AG04450 (cell line): ENCODE data around the gene IL1RAP. TPM values are rescaled to one million over a fixed set of nuclear protein-coding genes. Genes with fewer than 3 reads are reported as not detected.

Source experiments
- CTCF ChIA-PET: fragments of 300-600, 350-600 bp; formaldehyde crosslinking; extraction: SDS; loops from one replicate; lab custom pipeline; 2022; ENCODE audit warnings: antibody characterized with exemption, inconsistent platforms; lab: Charles Lee
- POLR2A ChIA-PET: fragments of 350-600 bp; formaldehyde crosslinking; extraction: SDS; loops from one replicate; lab custom pipeline; 2021; ENCODE audit warnings: antibody characterized with exemption, inconsistent platforms; lab: Yijun Ruan, JAX
- DNase-seq: peaks from one replicate; pipeline ENCODE4 v3.0.0-alpha.2; 2011; ENCODE audit warnings: low read depth, low spot score
- H3K27ac ChIP-seq: one replicate; pipeline ENCODE4 v1.5.1; 2012; ENCODE audit warnings: low read depth, low read length, control low read depth
- H3K27me3 ChIP-seq: one replicate; pipeline ENCODE4 v1.6.0; 2012; ENCODE audit warnings: low read length; ENCODE audit not compliant: control insufficient read depth, insufficient read depth
- H3K4me3 ChIP-seq: 2 replicates; pipeline ENCODE4 v1.5.1; 2011; ENCODE audit warnings: mild to moderate bottlenecking, low read depth, low read length, control low read depth
- H3K9me3 ChIP-seq: 2 replicates; pipeline ENCODE4 v1.5.1; 2012; ENCODE audit warnings: low read length; ENCODE audit not compliant: control insufficient read depth, insufficient read depth
- polyA plus RNA-seq: library from polyadenylated mRNA; depleted of rRNA; stranded (reverse); fragments of >200 nt; gene quantifications from 2 replicates; pipeline ENCODE4 v1.2.3, GENCODE V29; 2011
- TF ChIP-seq, protein P1 (sequence below): IDR thresholded peaks from 2 replicates; pipeline ENCODE4 v1.5.1; 2011; ENCODE audit warnings: low read depth, low read length, control low read depth, inconsistent platforms

The IL1RAP gene
- polyA plus RNA-seq, 1 experiment, result 9.9 TPM

DNA sequence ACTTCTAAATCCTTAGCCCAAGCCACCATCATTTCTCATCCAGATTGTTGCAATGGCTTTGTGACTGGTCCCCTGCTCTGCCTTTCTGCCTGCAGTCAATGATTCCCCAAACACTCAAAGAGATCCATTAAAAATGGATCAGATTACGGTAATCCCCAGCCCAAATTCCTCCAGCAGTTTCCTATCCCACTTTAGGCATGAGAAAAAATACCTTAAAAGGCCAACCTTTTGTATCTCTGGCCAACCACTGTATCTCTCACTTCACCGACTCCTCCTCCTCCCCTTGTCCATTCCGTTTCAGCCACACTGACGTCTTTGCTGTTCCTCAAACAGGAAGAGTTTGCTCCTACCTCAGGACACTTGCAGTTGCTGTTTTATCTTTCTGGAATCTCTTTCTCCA, 20.9 kb upstream of the IL1RAP start:
- Histone ChIP-seq H3K9me3 (no peaks in the 10 kb centered on the region), H3K4me3 (no peak overlapping the region), H3K27me3 (no peaks in the 10 kb centered on the region), H3K27ac (no peak overlapping the region)
- no peak for DNase-seq
- ChIA-PET CTCF (no interaction called here), POLR2A (no interaction called here)
- TF ChIP-seq, protein P1, sequence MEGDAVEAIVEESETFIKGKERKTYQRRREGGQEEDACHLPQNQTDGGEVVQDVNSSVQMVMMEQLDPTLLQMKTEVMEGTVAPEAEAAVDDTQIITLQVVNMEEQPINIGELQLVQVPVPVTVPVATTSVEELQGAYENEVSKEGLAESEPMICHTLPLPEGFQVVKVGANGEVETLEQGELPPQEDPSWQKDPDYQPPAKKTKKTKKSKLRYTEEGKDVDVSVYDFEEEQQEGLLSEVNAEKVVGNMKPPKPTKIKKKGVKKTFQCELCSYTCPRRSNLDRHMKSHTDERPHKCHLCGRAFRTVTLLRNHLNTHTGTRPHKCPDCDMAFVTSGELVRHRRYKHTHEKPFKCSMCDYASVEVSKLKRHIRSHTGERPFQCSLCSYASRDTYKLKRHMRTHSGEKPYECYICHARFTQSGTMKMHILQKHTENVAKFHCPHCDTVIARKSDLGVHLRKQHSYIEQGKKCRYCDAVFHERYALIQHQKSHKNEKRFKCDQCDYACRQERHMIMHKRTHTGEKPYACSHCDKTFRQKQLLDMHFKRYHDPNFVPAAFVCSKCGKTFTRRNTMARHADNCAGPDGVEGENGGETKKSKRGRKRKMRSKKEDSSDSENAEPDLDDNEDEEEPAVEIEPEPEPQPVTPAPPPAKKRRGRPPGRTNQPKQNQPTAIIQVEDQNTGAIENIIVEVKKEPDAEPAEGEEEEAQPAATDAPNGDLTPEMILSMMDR, result no peak

DNA sequence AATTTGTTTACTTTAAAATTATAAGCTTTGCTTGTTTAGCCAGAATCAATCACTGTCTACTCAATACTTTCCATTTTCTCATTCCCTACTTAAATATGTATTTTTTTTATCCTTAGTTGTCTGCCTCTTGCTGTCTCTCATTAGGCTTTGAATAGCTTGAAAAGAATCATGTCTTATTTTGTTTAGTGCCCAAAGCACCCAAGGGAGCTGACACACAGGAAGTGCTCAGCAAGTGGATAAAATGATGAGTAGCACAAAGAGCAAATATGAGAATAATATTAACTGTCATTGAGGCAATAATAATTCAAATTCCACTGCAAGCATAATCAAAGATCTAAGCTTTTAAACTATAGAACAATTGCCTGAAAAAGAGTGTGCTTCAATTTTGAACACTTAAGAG, 19.0 kb upstream of the IL1RAP start:
- Histone ChIP-seq H3K27ac (no peak overlapping the region), H3K4me3 (no peak overlapping the region), H3K9me3 (no peaks in the 10 kb centered on the region), H3K27me3 (no peaks in the 10 kb centered on the region)
- ChIA-PET POLR2A (interaction anchor here (0.6 kb wide), 1 partner anchor 264 kb away, joined by 11 read pairs; no protein-coding TSS in a partner anchor), CTCF (interaction anchor here (1.0 kb wide), 1 partner anchor 10 kb away, joined by 3 read pairs; no protein-coding TSS in a partner anchor)
- no peak for DNase-seq
- TF ChIP-seq, protein P1, result no peak

DNA sequence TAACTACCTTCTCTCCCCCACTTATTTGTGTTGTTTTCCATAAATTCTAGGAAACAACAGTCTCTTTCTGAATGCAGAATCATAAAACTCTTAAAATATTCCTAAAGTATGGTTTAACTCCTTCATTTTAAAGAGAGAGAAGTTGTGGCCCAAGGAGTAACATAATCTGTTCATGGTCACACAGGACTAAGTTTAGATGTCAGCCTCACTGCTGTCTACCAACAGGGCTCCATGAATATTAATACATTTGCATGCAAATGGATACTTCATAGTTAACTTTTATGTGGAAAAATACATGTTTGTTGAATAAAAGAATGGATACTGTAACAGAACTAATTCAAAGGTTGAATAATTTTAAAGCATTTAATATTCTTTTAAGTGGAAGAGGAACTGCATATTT, 18.5 kb upstream of the IL1RAP start:
- H3K27me3 ChIP-seq, result no peaks in the 10 kb centered on the region
- DNase-seq, result no peak
- no peak overlapping the region for H3K4me3 ChIP-seq
- ChIA-PET CTCF (interaction anchor here (1.0 kb wide), 1 partner anchor 9 kb away, joined by 3 read pairs; no protein-coding TSS in a partner anchor), POLR2A (interaction anchor here (0.6 kb wide), 1 partner anchor 264 kb away, joined by 11 read pairs; no protein-coding TSS in a partner anchor)
- TF ChIP-seq, protein P1, result no peak
- H3K9me3 ChIP-seq, result no peaks in the 10 kb centered on the region
- H3K27ac ChIP-seq, result no peak overlapping the region

DNA sequence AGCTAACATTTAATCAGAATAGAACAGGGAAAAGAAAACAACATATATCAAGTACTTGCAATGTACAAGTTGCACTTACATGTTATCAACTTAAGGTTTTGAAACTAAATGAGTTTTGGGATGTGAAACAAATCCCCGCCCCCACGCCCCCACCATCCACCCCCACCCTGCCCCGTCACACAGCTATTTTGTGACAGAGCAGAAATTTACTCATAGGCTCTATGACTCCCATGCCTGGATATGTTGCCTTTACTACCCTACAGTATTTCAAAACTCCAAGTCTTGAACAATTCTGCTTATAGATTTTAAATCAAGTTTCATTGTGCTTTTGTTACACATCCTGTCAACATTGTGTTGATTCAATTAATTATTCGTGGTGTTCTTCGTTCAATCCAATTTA, 18.1 kb upstream of the IL1RAP start:
- CTCF ChIA-PET, result interaction anchor here (0.6 kb wide), 1 partner anchor 451 kb away, joined by 3 read pairs; no protein-coding TSS in a partner anchor
- H3K27me3 ChIP-seq, result no peaks in the 10 kb centered on the region
- no peak overlapping the region for H3K27ac ChIP-seq

DNA sequence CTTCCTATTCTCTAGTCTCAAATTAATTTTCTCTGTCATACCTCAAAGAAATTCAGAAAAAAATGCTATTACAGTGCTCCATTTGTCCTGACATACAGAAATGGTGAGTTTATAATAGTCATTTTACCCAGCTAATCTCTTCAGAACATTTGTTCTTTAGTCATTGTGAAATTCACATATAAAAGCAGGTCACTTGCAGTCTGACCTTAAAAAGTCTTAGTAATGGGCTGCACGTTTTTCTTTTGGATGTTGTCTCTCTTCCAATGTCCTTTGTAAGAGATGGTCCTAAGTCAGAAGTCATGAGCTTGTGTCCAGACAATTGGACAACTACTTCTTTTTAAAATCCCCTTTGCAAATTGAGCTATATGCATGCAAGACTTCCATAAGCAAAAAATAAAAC, 17.0 kb upstream of the IL1RAP start:
- TF ChIP-seq, protein P1, result no peak
- no peak for DNase-seq
- Histone ChIP-seq H3K27me3 (no peaks in the 10 kb centered on the region), H3K27ac (no peak overlapping the region), H3K4me3 (no peak overlapping the region), H3K9me3 (no peaks in the 10 kb centered on the region)
- CTCF ChIA-PET, result interaction anchor here (1.2 to 1.6 kb wide), 2 partner anchors 12 to 548 kb away, joined by 3 read pairs; no protein-coding TSS in a partner anchor
- POLR2A ChIA-PET, result no interaction called here

More for the DNA sequence above, 18.1 kb upstream of the IL1RAP start:
- no peak overlapping the region for H3K4me3 ChIP-seq
- TF ChIP-seq, protein P1, result no peak
- H3K9me3 ChIP-seq, result no peaks in the 10 kb centered on the region
- POLR2A ChIA-PET, result no interaction called here
- DNase-seq, result no peak
